Small intestine (tissue), 16 donors: ENCODE data around the gene KCNJ1. TPM values are rescaled to one million over a fixed set of nuclear protein-coding genes. Genes with fewer than 3 reads are reported as not detected.

Source experiments
- DNase-seq, 2 donors: peaks; one replicate each; pipeline versions ENCODE4 v3.0.0 to v3.0.0-alpha.2; 2013
- FAIRE-seq: peaks from 2 replicates; lab custom pipeline; 2012; peaks lifted over from hg19 to GRCh38; lab: Jason Lieb, UNC
- H3K27ac ChIP-seq, 3 donors: one replicate each; pipeline ENCODE4 v1.5.1; 2013; ENCODE audit warnings: low read length in 2 of 3, mild to moderate bottlenecking in 2 of 3, control low read depth in 1 of 3, inconsistent platforms in 1 of 3, low read depth in 1 of 3, moderate library complexity in 1 of 3
- H3K27me3 ChIP-seq, 3 donors: one replicate each; pipeline ENCODE4 v1.6.1; 2013; ENCODE audit warnings: low read length in 3 of 3, inconsistent platforms in 1 of 3; ENCODE audit not compliant: control insufficient read depth in 3 of 3, insufficient read depth in 3 of 3
- H3K36me3 ChIP-seq, 3 donors: one replicate each; pipeline ENCODE4 v1.6.1; 2013; ENCODE audit warnings: low read length in 3 of 3, inconsistent platforms in 1 of 3, low read depth in 1 of 3, mild to moderate bottlenecking in 1 of 3, moderate library complexity in 1 of 3; ENCODE audit not compliant: control insufficient read depth in 3 of 3, insufficient read depth in 2 of 3
- H3K4me1 ChIP-seq, 3 donors: one replicate each; pipeline ENCODE4 v1.6.1; 2013; ENCODE audit warnings: low read length in 2 of 3, inconsistent platforms in 1 of 3, low read depth in 1 of 3, mild to moderate bottlenecking in 1 of 3, moderate library complexity in 1 of 3; ENCODE audit not compliant: control insufficient read depth in 3 of 3, insufficient read depth in 2 of 3
- H3K4me3 ChIP-seq, 3 donors: one replicate each; pipeline ENCODE4 v1.5.1; 2013; ENCODE audit warnings: low read length in 3 of 3, control low read depth in 1 of 3, inconsistent platforms in 1 of 3, low read depth in 1 of 3, mild to moderate bottlenecking in 1 of 3, moderate library complexity in 1 of 3
- H3K9me3 ChIP-seq, 2 donors: one replicate each; pipeline ENCODE4 v1.6.1; 2013; ENCODE audit warnings: low read depth in 1 of 2, low read length in 1 of 2; ENCODE audit not compliant: control insufficient read depth in 2 of 2, insufficient read depth in 1 of 2
- WGBS, 3 donors: extraction: QIAGEN DNeasy Blood & Tissue Kit; methylation state at CpG; one replicate each; pipeline ENCODE4 v1.1.7; 2013; 5-methylcytosine and 5-hydroxymethylcytosine counted together
- long read RNA-seq, 10 donors: transcript quantifications; one replicate each; lab custom pipeline, GENCODE V29; 2026
- polyA plus RNA-seq, 4 donors: library from polyadenylated mRNA; stranded (reverse) in 3 of 4; unstranded in 1 of 4; fragments of 200-250 nt in 3 of 4; fragments of 120-200 nt in 1 of 4; gene quantifications; one replicate each; pipeline versions ENCODE4 v1.2.1 to v1.2.3, GENCODE V29; 2013
- donor health status: healthy with polysubstance abuse.
- donor health status: control.
- donor health status: control.
- donor health status: Bipolar disorder and iron deficiency.
- donor health status: healthy.

The KCNJ1 gene
- under 1 TPM in 1 of 4 donors, not detected in 3; 0.06 TPM for polyA plus RNA-seq
- long read RNA-seq, donor 1, partial matches to known transcripts, result 0 of 1 reads
- long read RNA-seq, donor 1, other reads (novel, unspliced or antisense), result 0 of 1 reads
- long read RNA-seq, donor 2, result 0 reads
- long read RNA-seq, donor 3, result 0 reads
- long read RNA-seq, donor 4, result 0 reads
- long read RNA-seq, donor 5, result 0 reads
- long read RNA-seq, donor 6, result 0 reads
- long read RNA-seq, donor 7, result 0 reads
- long read RNA-seq, donor 8, result 0 reads
- long read RNA-seq, donor 9, result 0 reads
- long read RNA-seq, donor 10, result 0 reads

DNA sequence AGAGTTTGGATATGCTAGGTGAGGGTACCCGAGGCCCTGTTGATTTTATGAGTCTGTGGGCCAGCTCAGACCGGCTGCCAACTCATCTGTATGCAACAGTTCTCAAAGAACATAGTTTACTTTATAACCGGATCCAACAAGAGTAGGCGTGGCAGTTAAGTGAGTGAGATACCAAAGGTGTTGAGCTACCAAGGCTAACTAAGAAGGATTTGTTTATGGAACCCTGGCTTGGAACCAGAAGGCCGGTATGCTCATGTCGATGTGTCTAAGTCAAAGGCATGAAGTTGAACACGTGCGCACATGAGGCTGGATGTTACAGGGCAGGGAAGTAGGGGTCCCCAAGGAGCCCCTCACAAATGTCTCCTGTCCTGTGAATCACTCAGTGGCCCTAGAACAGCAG, at the start of gene KCNJ1:
KCNJ1 (minus strand) TSS at position 20 of the 400 bp plus-strand sequence. CDS start 27,053 bp downstream, outside the sequence.
- DNase-seq, result no peak
- no peaks in the 10 kb centered on the region for H3K36me3 ChIP-seq
- WGBS, 3 donors, result 42 to 72% (median 52%) methylated on average over 8 of the region's 8 CpGs
- H3K27me3 ChIP-seq, result peaks cover 0 to 5% (median 0%) of the 10 kb centered on the region in 3 donors
- no peaks in the 10 kb centered on the region for H3K4me1 ChIP-seq
- H3K4me3 ChIP-seq, result no peak within 1 kb of the TSS
- no peak for FAIRE-seq
- H3K9me3 ChIP-seq, result no peaks in the 10 kb centered on the region
- H3K27ac ChIP-seq, result no peak within 1 kb of the TSS

DNA sequence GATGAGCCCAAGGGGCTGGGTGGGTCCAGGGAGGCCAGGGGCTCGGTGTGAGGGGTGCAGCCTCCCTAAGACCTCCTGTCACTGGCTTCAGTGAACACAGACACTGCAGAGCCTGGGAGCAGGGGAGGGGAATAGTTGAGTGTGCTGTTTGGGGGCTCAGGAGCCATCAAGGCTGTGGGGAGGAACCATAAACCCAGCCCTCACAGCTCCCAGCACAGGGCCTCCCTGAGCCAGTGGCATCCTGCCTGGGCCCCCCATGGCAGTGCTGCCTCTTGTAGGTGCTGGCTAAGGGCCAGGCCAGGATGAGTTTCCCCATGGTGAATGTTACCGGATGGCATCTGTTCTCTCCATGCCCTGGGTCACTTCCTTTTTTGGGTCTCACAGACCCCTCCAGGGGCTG, 49.6 kb upstream of the KCNJ1 start:
- 73 to 84% (median 83%) methylated on average over 2 of the region's 2 CpGs for WGBS, 3 donors
- Histone ChIP-seq H3K4me1 (no peaks in the 10 kb centered on the region), H3K4me3 (no peak overlapping the region), H3K27ac (no peak overlapping the region), H3K9me3 (no peaks in the 10 kb centered on the region), H3K36me3 (no peaks in the 10 kb centered on the region), H3K27me3 (no peaks in the 10 kb centered on the region)
- DNase-seq, result no peak
- no peak for FAIRE-seq

DNA sequence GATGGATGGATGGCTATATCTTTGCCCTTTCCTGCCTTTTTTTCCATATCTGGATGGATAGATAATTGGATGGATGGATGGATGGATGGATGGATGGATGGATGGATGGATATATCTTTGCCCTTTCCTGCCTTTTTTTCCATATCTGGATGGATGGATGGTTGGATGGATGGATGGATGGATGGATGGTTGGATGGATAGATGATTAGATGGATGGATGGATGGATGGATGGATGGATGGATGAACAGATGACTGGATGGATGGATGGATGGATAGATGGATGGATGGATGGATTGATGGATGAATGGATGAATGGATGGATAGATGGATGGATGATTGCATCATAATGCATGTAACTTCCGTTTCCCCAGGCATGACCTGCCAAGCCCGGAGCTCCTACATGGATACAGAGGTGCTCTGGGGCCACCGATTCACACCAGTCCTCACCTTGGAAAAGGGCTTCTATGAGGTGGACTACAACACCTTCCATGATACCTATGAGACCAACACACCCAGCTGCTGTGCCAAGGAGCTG, 49.0 kb upstream of the KCNJ1 start:
- no peak for DNase-seq
- H3K27ac ChIP-seq, result no peak overlapping the region
- H3K4me1 ChIP-seq, result no peaks in the 10 kb centered on the region
- no peaks in the 10 kb centered on the region for H3K9me3 ChIP-seq
- FAIRE-seq, result no peak
- no peaks in the 10 kb centered on the region for H3K27me3 ChIP-seq
- WGBS, 3 donors, result 62 to 78% (median 74%) methylated on average over 3 of the region's 3 CpGs
- no peaks in the 10 kb centered on the region for H3K36me3 ChIP-seq
- no peak overlapping the region for H3K4me3 ChIP-seq

GRCh38 chr11:128915149-128915521, 48.0 kb upstream of the KCNJ1 start:
- H3K9me3 ChIP-seq, result no peaks in the 10 kb centered on the region
- no peak for DNase-seq
- H3K36me3 ChIP-seq, result no peaks in the 10 kb centered on the region
- H3K4me3 ChIP-seq, result no peak overlapping the region
- no peak for FAIRE-seq
- 72 to 87% (median 85%) methylated on average over 6 of the region's 6 CpGs for WGBS, 3 donors
- H3K27ac ChIP-seq, result no peak overlapping the region
- no peaks in the 10 kb centered on the region for H3K4me1 ChIP-seq
- no peaks in the 10 kb centered on the region for H3K27me3 ChIP-seq

GRCh38 chr11:128914216-128915148, 47.4 kb upstream of the KCNJ1 start:
- no peaks in the 10 kb centered on the region for H3K36me3 ChIP-seq
- no peak for DNase-seq
- no peaks in the 10 kb centered on the region for H3K27me3 ChIP-seq
- H3K27ac ChIP-seq, result no peak overlapping the region
- 76 to 80% (median 77%) methylated on average over 17 to 18 of the region's 18 CpGs for WGBS, 3 donors
- no peaks in the 10 kb centered on the region for H3K9me3 ChIP-seq
- H3K4me3 ChIP-seq, result no peak overlapping the region
- no peaks in the 10 kb centered on the region for H3K4me1 ChIP-seq
- FAIRE-seq, result no peak

- Histone ChIP-seq H3K9me3 (no peaks in the 10 kb centered on the region), H3K27ac (no peak overlapping the region), H3K27me3 (peaks cover 0 to 3% (median 0%) of the 10 kb centered on the region in 3 donors), H3K4me1 (no peaks in the 10 kb centered on the region), H3K4me3 (no peak overlapping the region), H3K36me3 (no peaks in the 10 kb centered on the region)
- 82 to 91% (median 85%) methylated on average over 5 of the region's 5 CpGs for WGBS, 3 donors
- no peak for DNase-seq
- no peak for FAIRE-seq
Measured at GRCh38 chr11:128913806-128914205, 46.7 kb upstream of the KCNJ1 start.

- no peak overlapping the region for H3K4me3 ChIP-seq
- no peak overlapping the region for H3K27ac ChIP-seq
- H3K4me1 ChIP-seq, result no peaks in the 10 kb centered on the region
- H3K27me3 ChIP-seq, result peaks cover 0 to 6% (median 0%) of the 10 kb centered on the region in 3 donors
- FAIRE-seq (no peak), DNase-seq (no peak)
- no peaks in the 10 kb centered on the region for H3K36me3 ChIP-seq
- 92 to 95% (median 94%) methylated on average over 18 of the region's 18 CpGs for WGBS, 3 donors
- H3K9me3 ChIP-seq, result no peaks in the 10 kb centered on the region
Measured at GRCh38 chr11:128911701-128912100, 44.6 kb upstream of the KCNJ1 start.

- Histone ChIP-seq H3K36me3 (no peaks in the 10 kb centered on the region), H3K27me3 (peaks cover 0 to 11% (median 0%) of the 10 kb centered on the region in 3 donors), H3K27ac (no peak overlapping the region), H3K9me3 (no peaks in the 10 kb centered on the region), H3K4me3 (no peak overlapping the region), H3K4me1 (peaks cover 0 to under 1% (median 0%) of the 10 kb centered on the region in 3 donors)
- 95 to 97% (median 96%) methylated on average over 17 of the region's 17 CpGs for WGBS, 3 donors
- FAIRE-seq (no peak), DNase-seq (no peak)
Measured at GRCh38 chr11:128911239-128911638, 44.1 kb upstream of the KCNJ1 start.
